SK-N-SH (cell line): ENCODE measurements around the gene SPDYC. TPM values are rescaled to one million over a fixed set of nuclear protein-coding genes. Genes with fewer than 3 reads are reported as not detected.

ENCODE experiments used
- CTCF ChIA-PET: fragments of 300-600, 350-600 bp; formaldehyde crosslinking; extraction: SDS; loops from one replicate; lab custom pipeline; 2021; lab: Yijun Ruan, JAX
- POLR2A ChIA-PET: fragments of 350-600 bp; sonication (Branson Sonifier 250); formaldehyde crosslinking; extraction: SDS; loops from one replicate; lab custom pipeline; 2020; ENCODE audit warnings: antibody characterized with exemption, inconsistent platforms; lab: Yijun Ruan, JAX
- DNase-seq: peaks from one replicate; pipeline ENCODE4 v3.0.0; 2012
- H2AFZ ChIP-seq: fragments of 200-600 bp; sonication (generic); 2 replicates; pipeline ENCODE4 v1.8.1; 2016; ENCODE audit warnings: antibody characterized with exemption, mild to moderate bottlenecking, low read depth
- H3F3A ChIP-seq: fragments of 200-600 bp; sonication (generic); replicated peaks from 2 replicates; pipeline ENCODE3; 2016; ENCODE audit warnings: antibody characterized with exemption, mild to moderate bottlenecking; ENCODE audit not compliant: insufficient read depth
- H3K27ac ChIP-seq, 2 experiments: fragments of 200-500 bp in 1 of 2; fragments of 200-600 bp in 1 of 2; sonication (Bioruptor generic) in 1 of 2; sonication (generic), shearing (Covaris generic) in 1 of 2; 2 replicates each; pipeline versions ENCODE4 v1.5.1 to v1.6.1; 2014 to 2016; ENCODE audit warnings: low read depth in 2 of 2, inconsistent platforms in 1 of 2, low read length in 1 of 2, mild to moderate bottlenecking in 1 of 2, mixed read lengths in 1 of 2
- H3K27me3 ChIP-seq: fragments of 200-600 bp; sonication (generic), shearing (Covaris generic); 2 replicates; pipeline ENCODE4 v1.6.1; 2016; ENCODE audit warnings: mixed run types; ENCODE audit not compliant: insufficient read depth
- H3K36me3 ChIP-seq, 2 experiments: fragments of 200-500 bp in 1 of 2; fragments of 200-600 bp in 1 of 2; sonication (Bioruptor generic) in 1 of 2; sonication (generic) in 1 of 2; replicated peaks in 1 of 2; 2 replicates each; pipeline versions ENCODE3 to v1.5.1; 2014 to 2016; ENCODE audit warnings: low read length in 1 of 2, mild to moderate bottlenecking in 1 of 2; ENCODE audit not compliant: insufficient read depth in 2 of 2, control insufficient read depth in 1 of 2
- H3K4me1 ChIP-seq, 2 experiments: fragments of 200-500 bp in 1 of 2; fragments of 200-600 bp in 1 of 2; sonication (Bioruptor generic) in 1 of 2; sonication (generic), shearing (Covaris generic) in 1 of 2; 2 replicates each; pipeline versions ENCODE4 v1.5.1 to v1.6.1; 2014 to 2016; ENCODE audit warnings: low read depth in 1 of 2, low read length in 1 of 2, mixed run types in 1 of 2; ENCODE audit not compliant: insufficient read depth in 2 of 2, control insufficient read depth in 1 of 2
- H3K4me2 ChIP-seq: fragments of 200-600 bp; sonication (generic), shearing (Covaris generic); 2 replicates; pipeline ENCODE4 v1.6.1; 2017; ENCODE audit warnings: mixed run types
- H3K4me3 ChIP-seq, 2 experiments: fragments of 200-500 bp in 1 of 2; fragments of 200-600 bp in 1 of 2; sonication (Bioruptor generic) in 1 of 2; sonication (generic), shearing (Covaris generic) in 1 of 2; 2 replicates each; pipeline versions ENCODE4 v1.5.1 to v1.8.1; 2014 to 2016; ENCODE audit warnings: low read depth in 2 of 2, inconsistent platforms in 1 of 2, low read length in 1 of 2, mild to moderate bottlenecking in 1 of 2, mixed read lengths in 1 of 2, moderate library complexity in 1 of 2
- H3K79me2 ChIP-seq: fragments of 200-600 bp; sonication (generic); 2 replicates; pipeline ENCODE4 v1.8.1; 2017; ENCODE audit warnings: mild to moderate bottlenecking; ENCODE audit not compliant: insufficient read depth
- H3K9ac ChIP-seq: fragments of 200-600 bp; sonication (generic); 2 replicates; pipeline ENCODE4 v1.6.1; 2017; ENCODE audit warnings: mixed run types
- H3K9me2 ChIP-seq: fragments of 200-600 bp; sonication (generic); 2 replicates; pipeline ENCODE4 v1.6.1; 2017; ENCODE audit warnings: mixed run types
- H3K9me3 ChIP-seq: fragments of 200-600 bp; sonication (generic); 2 replicates; pipeline ENCODE4 v1.6.1; 2017; ENCODE audit warnings: mixed run types, mild to moderate bottlenecking, moderate library complexity
- H4K20me1 ChIP-seq: fragments of 200-600 bp; sonication (generic); 2 replicates; pipeline ENCODE4 v1.6.1; 2017; ENCODE audit warnings: mild to moderate bottlenecking, mixed run types; ENCODE audit not compliant: insufficient read depth
- CTCF ChIP-seq: fragments of 200-600 bp; sonication (generic); IDR thresholded peaks from 2 replicates; pipeline ENCODE4 v1.6.1; 2017; ENCODE audit warnings: antibody characterized with exemption, mild to moderate bottlenecking, moderate library complexity
- ELF1 ChIP-seq: IDR thresholded peaks from 2 replicates; pipeline ENCODE4 v1.4.0; 2012
- EZH2phosphoT487 ChIP-seq: fragments of 200-600 bp; sonication (generic); IDR thresholded peaks from 2 replicates; pipeline ENCODE4 v1.6.1; 2017; ENCODE audit warnings: low read depth, mixed run types, mild to moderate bottlenecking, antibody characterized with exemption, moderate library complexity, borderline replicate concordance
- FOSL2 ChIP-seq: IDR thresholded peaks from 2 replicates; pipeline ENCODE4 v1.4.0; 2012; ENCODE audit warnings: low read depth, mild to moderate bottlenecking, moderate library complexity, borderline replicate concordance
- FOXJ3 ChIP-seq: sonication (generic); formaldehyde crosslinking; IDR thresholded peaks from 2 replicates; pipeline ENCODE4 v1.5.1; 2020; ENCODE audit warnings: mild to moderate bottlenecking, missing genetic modification reagents
- FOXM1 ChIP-seq: IDR thresholded peaks from 2 replicates; pipeline ENCODE4 v1.4.0; 2012; ENCODE audit warnings: low read depth, mild to moderate bottlenecking
- GABPA ChIP-seq: IDR thresholded peaks from 2 replicates; pipeline ENCODE4 v1.4.0; 2012; ENCODE audit warnings: low read depth, mild to moderate bottlenecking
- JUND ChIP-seq: IDR thresholded peaks from 2 replicates; pipeline ENCODE4 v1.4.0; 2012
- POLR2AphosphoS5 ChIP-seq: IDR thresholded peaks from 2 replicates; pipeline ENCODE4 v1.6.1; 2012; ENCODE audit warnings: low read depth, low read length
- RAD21 ChIP-seq: IDR thresholded peaks from 2 replicates; pipeline ENCODE4 v1.6.1; 2012; ENCODE audit warnings: mild to moderate bottlenecking, low read length
- SMC3 ChIP-seq: IDR thresholded peaks from 2 replicates; pipeline ENCODE4 v1.6.1; 2012; ENCODE audit warnings: low read depth, low read length, improper control_type of control experiment
- TAF1 ChIP-seq: IDR thresholded peaks from 2 replicates; pipeline ENCODE4 v1.6.1; 2012; ENCODE audit warnings: low read depth, mild to moderate bottlenecking, low read length, moderate library complexity, borderline replicate concordance
- USF1 ChIP-seq: IDR thresholded peaks from 2 replicates; pipeline ENCODE4 v1.4.0; 2012; ENCODE audit warnings: low read depth, borderline replicate concordance
- YY1 ChIP-seq: IDR thresholded peaks from 2 replicates; pipeline ENCODE4 v1.4.0; 2012; ENCODE audit warnings: low read depth, mild to moderate bottlenecking
- WGBS: methylation state at CpG from one replicate; pipeline ENCODE4 v1.1.6; 2017; ENCODE audit warnings: low lambda C conversion rate; 5-methylcytosine and 5-hydroxymethylcytosine counted together
- polyA plus RNA-seq, 3 experiments: library from polyadenylated mRNA; depleted of rRNA; stranded (reverse); fragments of >200 nt; gene quantifications; 2 replicates each; pipeline ENCODE4 v1.2.3, GENCODE V29; 2012

The SPDYC gene
- polyA plus RNA-seq, 1 of the 3 experiments (the other 2 are of a cell fraction) = not detected

DNA sequence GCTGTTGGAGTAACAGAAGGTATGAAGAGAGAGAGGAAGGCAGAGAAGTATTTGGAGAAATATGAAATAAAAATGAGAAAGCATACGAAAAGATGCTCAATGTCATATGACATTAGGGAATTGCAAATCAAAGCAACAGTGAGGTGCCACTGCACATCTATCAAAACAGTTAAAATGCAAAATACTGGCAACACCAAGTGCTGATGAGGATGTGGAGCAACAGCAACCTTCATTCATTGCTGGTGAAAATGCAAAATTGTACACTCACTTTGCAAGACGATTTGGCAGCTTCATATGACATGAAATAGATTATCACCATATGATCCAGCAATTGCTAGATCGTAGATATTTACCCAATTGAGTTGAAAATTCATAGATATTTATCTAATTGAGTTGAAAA is 9.4 kb upstream of the SPDYC start:
- Histone ChIP-seq H2AFZ (no peak overlapping the region), H3K9me2 (no peaks in the 10 kb centered on the region), H3K4me2 (no peak overlapping the region), H3K27me3 (no peaks in the 10 kb centered on the region), H3K27ac (no peak overlapping the region), H3K4me1 (no peaks in the 10 kb centered on the region), H3K9me3 (no peaks in the 10 kb centered on the region), H3K36me3 (no peaks in the 10 kb centered on the region), H3K79me2 (no peaks in the 10 kb centered on the region), H4K20me1 (no peaks in the 10 kb centered on the region), H3K9ac (no peak overlapping the region), H3K4me3 (no peak overlapping the region), H3F3A (no peaks in the 10 kb centered on the region)
- no peak for DNase-seq
- ChIA-PET CTCF (no interaction called here), POLR2A (no interaction called here)
- 52% methylated on average over 3 of the region's 3 CpGs for WGBS
- no peak for TF ChIP-seq POLR2AphosphoS5
- no peak for TF ChIP-seq CTCF
- TF ChIP-seq YY1 = no peak

DNA sequence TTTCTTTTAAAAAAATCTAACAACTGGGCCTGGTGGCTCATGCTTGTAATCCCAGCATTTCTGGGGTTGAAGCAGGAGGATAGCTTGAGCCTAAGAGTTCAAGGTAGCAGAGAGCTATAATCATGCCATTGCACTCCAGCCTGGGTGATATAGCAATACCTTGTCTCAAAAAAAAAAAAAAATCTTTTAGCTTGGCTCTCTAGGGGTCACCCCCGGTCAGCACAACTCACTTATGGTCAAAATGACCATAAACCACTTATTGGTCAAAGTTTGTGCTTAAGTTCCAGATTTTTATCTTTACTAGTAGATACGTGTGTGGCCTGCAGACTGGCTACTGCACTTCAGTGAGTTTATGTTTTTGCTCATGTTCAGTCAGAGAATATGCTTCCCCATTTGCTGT is 6.3 kb upstream of the SPDYC start:
- Histone ChIP-seq H3K4me1 (no peaks in the 10 kb centered on the region), H3K4me3 (no peak overlapping the region), H2AFZ (no peak overlapping the region), H3K9me3 (no peaks in the 10 kb centered on the region), H3F3A (no peaks in the 10 kb centered on the region), H3K36me3 (no peaks in the 10 kb centered on the region), H3K79me2 (no peaks in the 10 kb centered on the region), H3K9me2 (no peaks in the 10 kb centered on the region), H3K27me3 (no peaks in the 10 kb centered on the region), H3K4me2 (no peak overlapping the region), H3K9ac (no peak overlapping the region), H3K27ac (no peak overlapping the region), H4K20me1 (no peaks in the 10 kb centered on the region)
- TF ChIP-seq FOXM1 (no peak), TAF1 (no peak), ELF1 (no peak), FOSL2 (no peak), RAD21 (no peak), JUND (no peak), EZH2phosphoT487 (no peak), SMC3 (no peak), GABPA (no peak), FOXJ3 (CRISPR knock-in tag) (no peak), USF1 (no peak)
- ChIA-PET CTCF (interaction anchor here (1.0 to 1.7 kb wide), 3 partner anchors 18 to 61 kb away, joined by 3 to 6 read pairs (median 3); partner anchors contain the start of gene CAPN1), POLR2A (no interaction called here)
- 85% methylated on average over 2 of the region's 2 CpGs for WGBS
- no peak for DNase-seq
